ENCODE measurements around the gene SNTB2.

DNA sequence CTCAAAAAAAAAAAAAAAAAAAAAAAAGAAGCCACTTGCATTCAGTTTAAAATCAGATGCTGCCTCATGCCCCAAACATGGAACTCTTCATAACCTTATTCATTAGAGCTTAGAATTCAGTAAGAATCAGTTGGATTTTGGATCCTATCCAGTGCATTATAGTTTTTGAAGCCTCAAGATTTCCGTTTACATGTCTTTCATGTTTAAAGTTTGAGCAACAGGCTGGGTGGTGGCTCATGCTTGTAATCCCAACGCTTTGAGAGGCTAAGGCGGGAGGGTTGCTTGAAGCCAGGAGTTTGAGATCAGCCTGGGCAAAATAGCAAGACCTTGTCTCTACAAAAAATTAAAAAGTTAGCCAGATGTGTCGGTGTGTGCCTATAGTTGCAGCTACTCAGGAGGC is 55.0 kb downstream of the SNTB2 start:
- TF ChIP-seq, protein P1, sequence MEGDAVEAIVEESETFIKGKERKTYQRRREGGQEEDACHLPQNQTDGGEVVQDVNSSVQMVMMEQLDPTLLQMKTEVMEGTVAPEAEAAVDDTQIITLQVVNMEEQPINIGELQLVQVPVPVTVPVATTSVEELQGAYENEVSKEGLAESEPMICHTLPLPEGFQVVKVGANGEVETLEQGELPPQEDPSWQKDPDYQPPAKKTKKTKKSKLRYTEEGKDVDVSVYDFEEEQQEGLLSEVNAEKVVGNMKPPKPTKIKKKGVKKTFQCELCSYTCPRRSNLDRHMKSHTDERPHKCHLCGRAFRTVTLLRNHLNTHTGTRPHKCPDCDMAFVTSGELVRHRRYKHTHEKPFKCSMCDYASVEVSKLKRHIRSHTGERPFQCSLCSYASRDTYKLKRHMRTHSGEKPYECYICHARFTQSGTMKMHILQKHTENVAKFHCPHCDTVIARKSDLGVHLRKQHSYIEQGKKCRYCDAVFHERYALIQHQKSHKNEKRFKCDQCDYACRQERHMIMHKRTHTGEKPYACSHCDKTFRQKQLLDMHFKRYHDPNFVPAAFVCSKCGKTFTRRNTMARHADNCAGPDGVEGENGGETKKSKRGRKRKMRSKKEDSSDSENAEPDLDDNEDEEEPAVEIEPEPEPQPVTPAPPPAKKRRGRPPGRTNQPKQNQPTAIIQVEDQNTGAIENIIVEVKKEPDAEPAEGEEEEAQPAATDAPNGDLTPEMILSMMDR (CRISPR knock-in tag; IDR thresholded peaks at IDR 0.05): no peak
- TF ChIP-seq, protein P2, sequence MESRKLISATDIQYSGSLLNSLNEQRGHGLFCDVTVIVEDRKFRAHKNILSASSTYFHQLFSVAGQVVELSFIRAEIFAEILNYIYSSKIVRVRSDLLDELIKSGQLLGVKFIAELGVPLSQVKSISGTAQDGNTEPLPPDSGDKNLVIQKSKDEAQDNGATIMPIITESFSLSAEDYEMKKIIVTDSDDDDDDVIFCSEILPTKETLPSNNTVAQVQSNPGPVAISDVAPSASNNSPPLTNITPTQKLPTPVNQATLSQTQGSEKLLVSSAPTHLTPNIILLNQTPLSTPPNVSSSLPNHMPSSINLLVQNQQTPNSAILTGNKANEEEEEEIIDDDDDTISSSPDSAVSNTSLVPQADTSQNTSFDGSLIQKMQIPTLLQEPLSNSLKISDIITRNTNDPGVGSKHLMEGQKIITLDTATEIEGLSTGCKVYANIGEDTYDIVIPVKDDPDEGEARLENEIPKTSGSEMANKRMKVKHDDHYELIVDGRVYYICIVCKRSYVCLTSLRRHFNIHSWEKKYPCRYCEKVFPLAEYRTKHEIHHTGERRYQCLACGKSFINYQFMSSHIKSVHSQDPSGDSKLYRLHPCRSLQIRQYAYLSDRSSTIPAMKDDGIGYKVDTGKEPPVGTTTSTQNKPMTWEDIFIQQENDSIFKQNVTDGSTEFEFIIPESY (CRISPR knock-in tag; IDR thresholded peaks at IDR 0.05): no peak
- TF ChIP-seq, protein P3, sequence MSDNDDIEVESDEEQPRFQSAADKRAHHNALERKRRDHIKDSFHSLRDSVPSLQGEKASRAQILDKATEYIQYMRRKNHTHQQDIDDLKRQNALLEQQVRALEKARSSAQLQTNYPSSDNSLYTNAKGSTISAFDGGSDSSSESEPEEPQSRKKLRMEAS (IDR thresholded peaks at IDR 0.05): no peak
- TF ChIP-seq ESRRA (CRISPR knock-in tag; IDR thresholded peaks at IDR 0.05; ENCODE audit: low read depth): no peak
- TF ChIP-seq FOXJ3 (CRISPR knock-in tag; IDR thresholded peaks at IDR 0.05; ENCODE audit: borderline replicate concordance): no peak
- no peak for TF ChIP-seq ZNF510 (CRISPR knock-in tag; IDR thresholded peaks at IDR 0.05; ENCODE audit: low read depth)
- TF ChIP-seq POLR2AphosphoS5 (IDR thresholded peaks at IDR 0.05; ENCODE audit: low read depth, low read length): no peak
- TF ChIP-seq, protein P4, sequence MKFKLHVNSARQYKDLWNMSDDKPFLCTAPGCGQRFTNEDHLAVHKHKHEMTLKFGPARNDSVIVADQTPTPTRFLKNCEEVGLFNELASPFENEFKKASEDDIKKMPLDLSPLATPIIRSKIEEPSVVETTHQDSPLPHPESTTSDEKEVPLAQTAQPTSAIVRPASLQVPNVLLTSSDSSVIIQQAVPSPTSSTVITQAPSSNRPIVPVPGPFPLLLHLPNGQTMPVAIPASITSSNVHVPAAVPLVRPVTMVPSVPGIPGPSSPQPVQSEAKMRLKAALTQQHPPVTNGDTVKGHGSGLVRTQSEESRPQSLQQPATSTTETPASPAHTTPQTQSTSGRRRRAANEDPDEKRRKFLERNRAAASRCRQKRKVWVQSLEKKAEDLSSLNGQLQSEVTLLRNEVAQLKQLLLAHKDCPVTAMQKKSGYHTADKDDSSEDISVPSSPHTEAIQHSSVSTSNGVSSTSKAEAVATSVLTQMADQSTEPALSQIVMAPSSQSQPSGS (CRISPR knock-in tag; IDR thresholded peaks at IDR 0.05): no peak
- TF ChIP-seq ZMYM2 (CRISPR knock-in tag; IDR thresholded peaks at IDR 0.05): no peak
- TF ChIP-seq, protein P5, sequence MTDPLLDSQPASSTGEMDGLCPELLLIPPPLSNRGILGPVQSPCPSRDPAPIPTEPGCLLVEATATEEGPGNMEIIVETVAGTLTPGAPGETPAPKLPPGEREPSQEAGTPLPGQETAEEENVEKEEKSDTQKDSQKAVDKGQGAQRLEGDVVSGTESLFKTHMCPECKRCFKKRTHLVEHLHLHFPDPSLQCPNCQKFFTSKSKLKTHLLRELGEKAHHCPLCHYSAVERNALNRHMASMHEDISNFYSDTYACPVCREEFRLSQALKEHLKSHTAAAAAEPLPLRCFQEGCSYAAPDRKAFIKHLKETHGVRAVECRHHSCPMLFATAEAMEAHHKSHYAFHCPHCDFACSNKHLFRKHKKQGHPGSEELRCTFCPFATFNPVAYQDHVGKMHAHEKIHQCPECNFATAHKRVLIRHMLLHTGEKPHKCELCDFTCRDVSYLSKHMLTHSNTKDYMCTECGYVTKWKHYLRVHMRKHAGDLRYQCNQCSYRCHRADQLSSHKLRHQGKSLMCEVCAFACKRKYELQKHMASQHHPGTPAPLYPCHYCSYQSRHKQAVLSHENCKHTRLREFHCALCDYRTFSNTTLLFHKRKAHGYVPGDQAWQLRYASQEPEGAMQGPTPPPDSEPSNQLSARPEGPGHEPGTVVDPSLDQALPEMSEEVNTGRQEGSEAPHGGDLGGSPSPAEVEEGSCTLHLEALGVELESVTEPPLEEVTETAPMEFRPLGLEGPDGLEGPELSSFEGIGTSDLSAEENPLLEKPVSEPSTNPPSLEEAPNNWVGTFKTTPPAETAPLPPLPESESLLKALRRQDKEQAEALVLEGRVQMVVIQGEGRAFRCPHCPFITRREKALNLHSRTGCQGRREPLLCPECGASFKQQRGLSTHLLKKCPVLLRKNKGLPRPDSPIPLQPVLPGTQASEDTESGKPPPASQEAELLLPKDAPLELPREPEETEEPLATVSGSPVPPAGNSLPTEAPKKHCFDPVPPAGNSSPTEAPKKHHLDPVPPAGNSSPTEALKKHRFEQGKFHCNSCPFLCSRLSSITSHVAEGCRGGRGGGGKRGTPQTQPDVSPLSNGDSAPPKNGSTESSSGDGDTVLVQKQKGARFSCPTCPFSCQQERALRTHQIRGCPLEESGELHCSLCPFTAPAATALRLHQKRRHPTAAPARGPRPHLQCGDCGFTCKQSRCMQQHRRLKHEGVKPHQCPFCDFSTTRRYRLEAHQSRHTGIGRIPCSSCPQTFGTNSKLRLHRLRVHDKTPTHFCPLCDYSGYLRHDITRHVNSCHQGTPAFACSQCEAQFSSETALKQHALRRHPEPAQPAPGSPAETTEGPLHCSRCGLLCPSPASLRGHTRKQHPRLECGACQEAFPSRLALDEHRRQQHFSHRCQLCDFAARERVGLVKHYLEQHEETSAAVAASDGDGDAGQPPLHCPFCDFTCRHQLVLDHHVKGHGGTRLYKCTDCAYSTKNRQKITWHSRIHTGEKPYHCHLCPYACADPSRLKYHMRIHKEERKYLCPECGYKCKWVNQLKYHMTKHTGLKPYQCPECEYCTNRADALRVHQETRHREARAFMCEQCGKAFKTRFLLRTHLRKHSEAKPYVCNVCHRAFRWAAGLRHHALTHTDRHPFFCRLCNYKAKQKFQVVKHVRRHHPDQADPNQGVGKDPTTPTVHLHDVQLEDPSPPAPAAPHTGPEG (CRISPR knock-in tag; IDR thresholded peaks at IDR 0.05): no peak
